GM18870 (cell line): ENCODE measurements around the gene DYRK2.
A peak's percentile ranks its signal among the peaks of the same experiment; 100 is the strongest.
"Not testable (repeated sequence)": the region's sequence is repeated elsewhere in the genome, so short reads cannot be mapped to it uniquely, and the experiment has no call there.

Experiments used
- ATAC-seq: cut with Tn5 transposase; IDR thresholded peaks from one replicate; pipeline ENCODE4 v1.9.1; 2021; ENCODE audit warnings: moderate library complexity; ENCODE audit not compliant: unreplicated experiment

The DYRK2 gene

GRCh38 chr12:67669934-67670631 is 21.5 kb downstream of the DYRK2 start:
- no peak for ATAC-seq

GRCh38 chr12:67671419-67671818 is 22.9 kb downstream of the DYRK2 start:
- no peak for ATAC-seq

- ATAC-seq: no peak
Observed at GRCh38 chr12:67671892-67672291, 23.3 kb downstream of the DYRK2 start.

GRCh38 chr12:67672507-67672906 is 24.0 kb downstream of the DYRK2 start:
- not testable (repeated sequence) for ATAC-seq

DNA sequence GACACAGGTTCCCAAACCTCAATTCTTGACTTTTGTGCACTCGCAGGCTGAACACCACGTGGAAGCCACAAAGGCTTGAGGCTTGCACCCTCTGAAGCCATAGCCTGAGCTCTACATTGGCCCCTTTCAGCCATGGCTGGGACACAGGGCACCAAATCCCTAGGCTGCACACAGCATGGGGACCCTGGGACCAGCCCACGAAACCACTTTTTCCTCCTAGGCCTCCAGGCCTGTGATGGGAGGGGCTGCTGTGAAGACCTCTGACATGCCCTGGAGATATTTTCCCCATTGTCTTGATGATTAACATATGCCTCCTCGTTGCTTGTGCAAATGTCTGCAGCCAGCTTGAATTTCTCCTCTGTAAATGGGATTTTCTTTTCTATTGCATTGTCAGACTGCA is 25.0 kb downstream of the DYRK2 start:
- not testable (repeated sequence) for ATAC-seq

- ATAC-seq: no peak
Observed at GRCh38 chr12:67674417-67674816, 25.9 kb downstream of the DYRK2 start.

- ATAC-seq: no peak
Observed at GRCh38 chr12:67676624-67677023, 28.1 kb downstream of the DYRK2 start.

DNA sequence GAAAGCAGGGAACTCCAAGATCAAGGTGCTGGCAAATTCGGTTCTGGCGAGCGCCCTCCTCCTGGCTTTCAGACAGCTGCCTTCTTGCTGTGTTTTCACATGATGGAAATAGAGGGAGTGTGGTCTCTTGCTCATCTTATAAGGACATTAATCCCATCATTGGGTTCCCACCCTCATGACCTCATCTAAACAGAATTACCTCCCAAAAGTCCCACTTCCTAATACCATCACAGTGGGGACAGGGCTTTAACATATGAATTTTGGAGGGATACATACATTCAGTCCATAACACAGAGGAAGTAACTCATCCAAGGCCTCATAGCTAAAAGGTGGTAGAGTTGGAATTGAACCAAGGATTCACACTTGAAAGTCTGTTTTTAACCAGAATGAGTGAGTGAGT is 28.6 kb downstream of the DYRK2 start:
- no peak for ATAC-seq

DNA sequence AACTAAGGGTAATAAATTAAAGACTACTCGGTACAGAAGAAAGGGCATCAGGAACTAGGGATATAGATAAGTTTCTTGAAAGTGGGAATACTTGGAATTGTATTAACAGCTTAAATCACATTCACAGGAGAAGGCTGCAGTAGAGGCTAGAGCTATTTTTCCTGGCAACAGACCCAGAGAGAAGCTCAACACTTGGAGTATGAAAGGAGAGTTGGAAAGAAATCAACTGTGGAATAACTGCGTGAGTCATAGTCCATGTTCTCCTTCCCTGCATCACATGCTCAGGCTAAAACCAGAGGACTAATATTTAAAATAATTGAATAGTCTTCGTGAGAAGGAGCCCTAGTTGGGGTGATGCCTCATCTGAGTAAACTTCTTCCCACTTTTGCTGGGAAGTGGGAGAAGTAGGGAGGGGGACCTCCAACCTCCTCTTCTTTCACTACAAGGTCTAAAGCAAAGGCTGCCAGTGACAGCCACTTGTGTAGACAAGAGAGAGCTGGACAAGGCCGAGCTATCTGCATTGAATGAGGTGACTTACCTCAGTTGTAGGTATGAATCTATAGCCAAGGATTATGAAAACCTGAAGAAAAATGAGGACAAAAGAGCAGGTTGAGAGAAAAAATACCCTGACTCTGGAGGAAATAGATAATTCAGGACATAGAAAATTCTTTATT is 32.7 kb downstream of the DYRK2 start:
- ATAC-seq: no peak

GRCh38 chr12:67681941-67682620 is 33.5 kb downstream of the DYRK2 start:
- ATAC-seq: no peak

DNA sequence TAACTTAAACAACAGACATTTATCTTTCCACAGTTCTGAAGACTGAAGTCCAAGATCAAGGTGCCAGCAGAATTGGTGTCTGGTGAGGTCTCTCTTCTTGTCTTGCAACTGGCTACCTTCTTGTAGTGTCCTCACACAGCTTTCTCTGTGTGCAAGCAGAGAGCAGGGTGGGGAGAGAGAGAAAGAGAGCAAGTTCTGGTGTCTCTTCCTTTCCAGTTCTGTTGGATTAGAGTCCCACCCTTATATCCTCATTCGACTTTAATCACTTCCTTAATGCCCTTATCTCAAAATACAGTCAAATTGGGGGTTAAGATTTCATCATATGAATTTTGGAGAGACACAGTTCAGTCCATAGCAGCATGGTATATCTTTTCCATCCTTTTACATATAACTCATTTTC is 40.8 kb downstream of the DYRK2 start:
- no peak for ATAC-seq

DNA sequence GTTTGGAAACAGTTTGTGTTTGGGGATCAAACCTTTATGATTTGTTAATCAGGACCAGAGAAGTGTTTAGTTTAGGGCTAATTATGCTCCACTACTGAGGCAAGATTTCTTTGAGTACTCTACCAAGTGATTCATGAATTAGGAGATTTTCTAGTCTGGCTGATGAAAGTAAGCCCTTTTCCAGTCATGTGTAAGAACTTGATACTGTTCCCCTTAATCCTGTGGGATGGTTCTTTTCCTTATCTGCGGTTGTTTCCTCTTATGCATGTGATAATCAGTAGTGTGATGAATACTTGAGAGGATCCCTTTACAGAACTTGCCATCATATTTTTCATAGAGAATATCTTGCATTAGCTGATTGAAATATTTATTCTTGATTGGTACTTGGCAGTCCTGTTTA is 42.1 kb downstream of the DYRK2 start:
- no peak for ATAC-seq

DNA sequence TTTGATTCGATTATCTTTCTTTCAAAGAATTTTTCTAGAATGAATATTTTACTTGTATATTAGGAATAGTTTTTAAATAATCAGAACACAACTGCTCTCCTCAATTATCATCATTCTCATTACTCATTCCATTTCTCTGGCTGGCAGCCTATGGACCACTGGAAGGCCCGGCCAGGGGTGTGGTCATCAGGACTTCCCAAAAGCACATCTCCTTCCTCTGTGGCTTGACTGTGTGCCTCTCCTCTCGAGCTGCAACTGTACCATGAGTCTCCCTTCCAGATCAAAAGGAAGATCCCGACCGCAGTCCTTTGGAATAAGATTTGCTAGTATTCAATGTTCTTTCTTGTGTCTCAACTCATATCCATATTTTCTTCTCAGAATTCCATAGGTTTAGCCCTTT is 42.7 kb downstream of the DYRK2 start:
- no peak for ATAC-seq

DNA sequence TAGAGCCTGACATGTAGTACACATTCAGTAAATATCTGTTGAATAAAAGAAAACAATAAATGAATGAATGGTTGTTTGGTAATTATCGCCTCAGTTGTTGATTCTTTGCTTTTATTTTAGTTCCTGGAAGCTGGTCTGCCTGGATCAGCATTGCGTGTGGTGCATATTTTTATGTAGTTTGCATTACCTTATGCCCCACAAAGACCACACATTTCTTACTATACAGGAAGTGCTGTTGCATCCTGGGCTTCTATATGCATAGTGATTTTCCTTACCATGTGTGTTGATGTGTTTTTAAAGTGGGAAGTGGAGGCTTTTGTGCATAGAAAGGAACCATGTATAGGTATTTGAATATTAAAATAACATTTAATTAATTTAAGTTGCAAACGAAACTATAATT is 43.6 kb downstream of the DYRK2 start:
- ATAC-seq: no peak

- ATAC-seq: peak; percentile 69
Observed at GRCh38 chr12:67692966-67693365, 44.4 kb downstream of the DYRK2 start.

DNA sequence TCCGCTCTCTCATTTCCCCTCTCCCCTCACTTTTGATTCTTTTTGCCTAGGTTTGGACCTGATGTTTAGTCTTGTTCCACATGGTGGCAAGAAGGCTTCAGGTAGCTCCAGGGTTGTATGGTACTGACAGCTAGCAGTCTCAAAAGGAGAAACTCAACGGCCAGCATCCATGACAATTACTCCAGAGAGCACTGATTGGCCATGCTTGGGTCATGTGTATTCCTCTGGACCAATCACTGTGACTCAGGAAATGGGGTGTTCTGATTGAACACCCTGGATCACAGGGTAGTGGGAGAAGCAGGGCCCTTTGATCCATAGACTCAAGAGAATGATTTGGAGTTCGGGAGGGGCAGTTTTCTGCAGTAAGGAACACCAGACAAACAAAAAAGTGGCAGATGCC is 45.3 kb downstream of the DYRK2 start:
- ATAC-seq: no peak

DNA sequence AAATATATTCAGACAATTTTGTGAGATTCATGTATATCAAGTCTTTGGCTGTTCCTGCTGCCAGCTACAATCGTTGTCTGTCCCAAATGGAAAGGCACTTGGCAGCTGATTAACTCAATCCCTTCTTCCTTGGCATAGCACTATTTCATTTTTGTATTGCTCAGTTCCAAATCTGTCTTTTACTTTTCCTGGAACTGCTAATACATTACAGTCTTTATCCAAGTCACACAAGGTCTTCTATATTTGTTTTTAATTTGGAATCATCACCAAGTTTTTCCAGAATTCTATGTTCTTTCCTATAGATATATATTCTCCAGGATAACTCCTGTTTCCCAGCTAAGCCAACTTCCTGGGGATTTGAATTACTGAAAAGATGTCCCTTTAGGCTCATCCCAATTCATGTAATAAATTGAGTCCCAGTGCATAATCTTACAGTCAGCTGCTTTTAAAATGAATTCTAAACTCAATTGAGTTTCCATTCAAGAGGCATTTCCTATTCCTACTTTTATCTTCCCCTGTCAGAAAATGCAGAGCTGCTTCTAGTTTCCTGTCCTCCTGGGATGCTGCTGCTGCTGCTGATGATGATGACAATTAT is 45.9 kb downstream of the DYRK2 start:
- ATAC-seq: no peak

DNA sequence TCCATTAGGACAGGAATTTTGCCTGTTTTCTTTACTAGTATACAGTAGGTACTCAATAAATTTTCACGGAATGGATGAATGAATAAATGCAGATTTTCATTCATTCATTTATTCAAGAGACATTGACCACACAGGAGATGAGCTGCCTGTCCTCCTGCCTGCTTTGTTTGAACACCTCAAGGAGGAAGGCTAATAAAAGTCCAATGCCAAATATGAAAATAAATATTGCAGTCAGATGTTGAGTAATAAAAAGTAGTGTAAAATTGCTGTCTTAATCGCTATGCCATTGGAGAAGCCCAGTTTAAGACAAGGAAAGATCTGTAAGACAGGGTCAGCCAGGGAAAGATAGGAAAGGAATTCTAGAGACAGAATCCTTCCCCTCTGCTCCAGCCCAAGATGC is 47.4 kb downstream of the DYRK2 start:
- no peak for ATAC-seq

DNA sequence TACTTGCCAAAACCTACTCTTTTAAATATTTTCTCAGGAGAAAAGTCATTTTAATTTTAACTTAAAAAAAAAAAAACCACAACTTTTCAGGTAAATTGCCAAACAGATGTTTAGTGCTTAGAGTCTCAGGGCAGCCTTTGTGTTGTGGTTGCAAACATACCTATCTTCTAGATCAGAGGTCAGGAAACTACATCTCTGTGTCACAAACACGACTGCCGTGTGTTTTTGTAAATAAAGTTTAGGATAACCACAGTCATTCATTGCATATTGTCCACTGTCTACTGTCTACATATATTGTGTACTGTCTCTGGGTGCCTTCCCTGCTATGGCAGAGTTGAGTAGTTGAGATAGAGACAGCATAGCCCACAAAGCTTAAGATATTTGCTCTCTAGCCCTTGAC is 48.9 kb downstream of the DYRK2 start:
- ATAC-seq: no peak

- no peak for ATAC-seq
Observed at GRCh38 chr12:67697967-67698366, 49.4 kb downstream of the DYRK2 start.

GRCh38 chr12:67698672-67699581 is 50.4 kb downstream of the DYRK2 start:
- ATAC-seq: peak; percentile 99
